SK-MEL-5 (cell line): Measurements from ENCODE around the gene HSD17B12. TPM values are rescaled to one million over a fixed set of nuclear protein-coding genes. Genes with fewer than 3 reads are reported as not detected.

Experiments
- small RNA-seq, 2 experiments: library from RNA; depleted of rRNA; stranded (forward); fragments of <200 nt; gene quantifications; one replicate each; pipeline ENCODE3, GENCODE V24; 2014
- total RNA-seq: library from RNA; depleted of rRNA; stranded (reverse); fragments of >200 nt; shearing (Covaris generic); gene quantifications from 2 replicates; pipeline ENCODE4 v1.2.3, GENCODE V29; 2014; rRNA removed

The HSD17B12 gene
- total RNA-seq, 1 experiment from 2014 or later = 107 TPM

Small RNA genes lying within 50 kb of the gene (small RNA-seq; reads per million reads assigned to genes)
- gene PHBP2 (0 reads per million in 2 experiments), gene RPL23AP63 (0 reads per million in 2 experiments)

Other genes starting within 250 kb of the HSD17B12 start
- gene ALKBH3, start 200.1 kb downstream of the HSD17B12 start, total RNA-seq = 58.0 and 65.6 TPM in 2 replicates